ENCODE data around the gene VPS35L.

GRCh38 chr16:19524616-19525384 lies 30.7 kb upstream of the VPS35L start:
- TF ChIP-seq POLR2A (IDR thresholded peaks at IDR 0.05; ENCODE audit: low read length) = no peak
- no peak for TF ChIP-seq GATA1 (IDR thresholded peaks at IDR 0.05; ENCODE audit: low read depth, low read length)
